Neural progenitor cell (in vitro differentiated cells): Measurements from ENCODE around the gene MGLL. TPM values are rescaled to one million over a fixed set of nuclear protein-coding genes. Genes with fewer than 3 reads are reported as not detected.

Experiments
- DNase-seq: peaks from one replicate; pipeline ENCODE4 v3.0.0-alpha.2; 2016; ENCODE audit warnings: low spot score
- H2AFZ ChIP-seq: fragments of 200-600 bp; sonication (generic); replicated peaks from 2 replicates; pipeline ENCODE4 v1.6.1; 2016; ENCODE audit warnings: antibody characterized with exemption
- H3F3A ChIP-seq: fragments of 200-600 bp; sonication (generic); 2 replicates; pipeline ENCODE4 v1.6.1; 2016; ENCODE audit warnings: antibody characterized with exemption, low read depth
- H3K27ac ChIP-seq: fragments of 200-600 bp; sonication (generic); 2 replicates; pipeline ENCODE4 v1.5.1; 2016; ENCODE audit warnings: mild to moderate bottlenecking
- H3K27me3 ChIP-seq: fragments of 200-600 bp; sonication (generic); 2 replicates; pipeline ENCODE4 v1.6.1; 2016; ENCODE audit warnings: mild to moderate bottlenecking, moderate library complexity
- H3K36me3 ChIP-seq: fragments of 200-600 bp; sonication (generic); 2 replicates; pipeline ENCODE4 v1.5.1; 2016
- H3K4me1 ChIP-seq: fragments of 200-600 bp; sonication (generic); 2 replicates; pipeline ENCODE4 v1.6.1; 2016; ENCODE audit warnings: mixed run types
- H3K4me2 ChIP-seq: fragments of 200-600 bp; sonication (generic); 2 replicates; pipeline ENCODE4 v1.6.1; 2016
- H3K4me3 ChIP-seq: fragments of 200-600 bp; sonication (generic); 2 replicates; pipeline ENCODE4 v1.5.1; 2016
- H3K79me2 ChIP-seq: fragments of 200-600 bp; sonication (generic); 2 replicates; pipeline ENCODE4 v1.6.1; 2016; ENCODE audit warnings: low read depth
- H3K9ac ChIP-seq: fragments of 200-600 bp; sonication (generic); 2 replicates; pipeline ENCODE4 v1.6.1; 2016
- H3K9me3 ChIP-seq: fragments of 200-600 bp; sonication (generic); 2 replicates; pipeline ENCODE4 v1.5.1; 2016; ENCODE audit warnings: low read depth
- H4K20me1 ChIP-seq: fragments of 200-600 bp; sonication (generic); 2 replicates; pipeline ENCODE4 v1.6.1; 2016; ENCODE audit warnings: low read depth
- H3K27ac Mint-ChIP-seq: 3 replicates; pipeline ENCODE4 v1.8.0; 2021; ENCODE audit warnings: mixed read lengths
- H3K27me3 Mint-ChIP-seq: 2 replicates; pipeline ENCODE4 v1.8.0; 2022; ENCODE audit warnings: low read depth, mild to moderate bottlenecking, inconsistent platforms, moderate library complexity, mixed read lengths; ENCODE audit not compliant: insufficient read depth
- H3K36me3 Mint-ChIP-seq: 3 replicates; pipeline ENCODE4 v1.8.0; 2021; ENCODE audit warnings: mixed read lengths
- H3K4me1 Mint-ChIP-seq: 3 replicates; pipeline ENCODE4 v1.8.0; 2021; ENCODE audit warnings: mixed read lengths
- H3K4me3 Mint-ChIP-seq: 3 replicates; pipeline ENCODE4 v1.8.0; 2021; ENCODE audit warnings: mild to moderate bottlenecking, moderate library complexity, mixed read lengths
- H3K9me3 Mint-ChIP-seq: 3 replicates; pipeline ENCODE4 v1.8.0; 2020; ENCODE audit warnings: mixed read lengths
- CTCF ChIP-seq: fragments of 200-600 bp; sonication (generic); IDR thresholded peaks from 2 replicates; pipeline ENCODE4 v1.5.1; 2017; ENCODE audit warnings: antibody characterized with exemption, mild to moderate bottlenecking
- EZH2 ChIP-seq: fragments of 200-600 bp; sonication (generic); IDR thresholded peaks from 2 replicates; pipeline ENCODE4 v1.6.1; 2017; ENCODE audit warnings: antibody characterized with exemption, mild to moderate bottlenecking, moderate library complexity
- EZH2phosphoT487 ChIP-seq: fragments of 200-600 bp; sonication (generic); IDR thresholded peaks from 2 replicates; pipeline ENCODE4 v1.6.1; 2017; ENCODE audit warnings: antibody characterized with exemption
- total RNA-seq: library from RNA; depleted of rRNA; stranded (reverse); fragments of >200 nt; gene quantifications from 2 replicates; pipeline ENCODE4 v1.2.3, GENCODE V29; 2015; ENCODE audit warnings: low replicate concordance

The MGLL gene
- total RNA-seq, 1 donor from 2014 or later: 0.15 TPM

GRCh38 chr3:127800508-127800907, 21.8 kb downstream of the MGLL start:
- H3K79me2 ChIP-seq: no peaks in the 10 kb centered on the region
- DNase-seq: no peak
- no peaks in the 10 kb centered on the region for H3K4me1 ChIP-seq
- H3K4me3 ChIP-seq: no peak overlapping the region
- H3K27me3 ChIP-seq: no peaks in the 10 kb centered on the region
- H3K36me3 ChIP-seq: no peaks in the 10 kb centered on the region
- H3K4me2 ChIP-seq: no peak overlapping the region
- H3F3A ChIP-seq: no peaks in the 10 kb centered on the region
- Mint-ChIP-seq H3K27me3 (peaks cover 2% of the 10 kb centered on the region), H3K4me1 (peaks cover 13% of the 10 kb centered on the region), H3K27ac (no peak overlapping the region), H3K36me3 (no peaks in the 10 kb centered on the region), H3K9me3 (no peaks in the 10 kb centered on the region), H3K4me3 (no peak overlapping the region)
- H2AFZ ChIP-seq: no peak overlapping the region
- H3K9ac ChIP-seq: no peak overlapping the region
- no peak overlapping the region for H3K27ac ChIP-seq
- no peaks in the 10 kb centered on the region for H3K9me3 ChIP-seq
- H4K20me1 ChIP-seq: no peaks in the 10 kb centered on the region
- TF ChIP-seq CTCF (no peak), EZH2phosphoT487 (no peak), EZH2 (no peak)

GRCh38 chr3:127799476-127800222, 22.7 kb downstream of the MGLL start:
- H3K4me2 ChIP-seq: no peak overlapping the region
- H4K20me1 ChIP-seq: no peaks in the 10 kb centered on the region
- H3K9ac ChIP-seq: no peak overlapping the region
- H3K27ac ChIP-seq: no peak overlapping the region
- H3K36me3 ChIP-seq: no peaks in the 10 kb centered on the region
- Mint-ChIP-seq H3K27ac (peak overlapping the region; percentile 38), H3K9me3 (no peaks in the 10 kb centered on the region), H3K36me3 (no peaks in the 10 kb centered on the region), H3K27me3 (peaks cover 2% of the 10 kb centered on the region), H3K4me3 (no peak overlapping the region), H3K4me1 (peaks cover 13% of the 10 kb centered on the region)
- no peaks in the 10 kb centered on the region for H3F3A ChIP-seq
- H3K27me3 ChIP-seq: no peaks in the 10 kb centered on the region
- H3K9me3 ChIP-seq: no peaks in the 10 kb centered on the region
- no peak overlapping the region for H2AFZ ChIP-seq
- H3K4me1 ChIP-seq: no peaks in the 10 kb centered on the region
- no peaks in the 10 kb centered on the region for H3K79me2 ChIP-seq
- no peak for DNase-seq
- no peak overlapping the region for H3K4me3 ChIP-seq
- TF ChIP-seq CTCF: no peak
- no peak for TF ChIP-seq EZH2
- TF ChIP-seq EZH2phosphoT487: no peak

- Histone ChIP-seq H3K4me1 (no peaks in the 10 kb centered on the region), H3K27ac (no peak overlapping the region), H2AFZ (no peak overlapping the region), H3K9me3 (no peaks in the 10 kb centered on the region), H3K9ac (no peak overlapping the region), H3K36me3 (no peaks in the 10 kb centered on the region), H3K79me2 (no peaks in the 10 kb centered on the region), H4K20me1 (no peaks in the 10 kb centered on the region), H3K4me3 (no peak overlapping the region), H3K27me3 (no peaks in the 10 kb centered on the region), H3K4me2 (no peak overlapping the region), H3F3A (no peaks in the 10 kb centered on the region)
- no peaks in the 10 kb centered on the region for H3K9me3 Mint-ChIP-seq
- no peak for DNase-seq
- no peak overlapping the region for H3K4me3 Mint-ChIP-seq
- no peaks in the 10 kb centered on the region for H3K36me3 Mint-ChIP-seq
- peaks cover 2% of the 10 kb centered on the region for H3K27me3 Mint-ChIP-seq
- H3K4me1 Mint-ChIP-seq: peaks cover 13% of the 10 kb centered on the region
- no peak for TF ChIP-seq CTCF
- TF ChIP-seq EZH2phosphoT487: no peak
- no peak for TF ChIP-seq EZH2
- H3K27ac Mint-ChIP-seq: no peak overlapping the region
Observed at GRCh38 chr3:127798716-127799115, 23.6 kb downstream of the MGLL start.
